HepG2 (cell line): ENCODE measurements around the gene LAMB4. TPM values are rescaled to one million over a fixed set of nuclear protein-coding genes. Genes with fewer than 3 reads are reported as not detected.

Experiments
- ATAC-seq: fragments of 200-7000 bp; cut with Tn5 transposase; 3 replicates; pipeline ENCODE4 v1.9.1; 2020; ENCODE audit warnings: mild to moderate bottlenecking, moderate library complexity
- BruUV-seq: library from RNA; stranded (reverse); fragments of 400-500 nt; replicated peaks from 2 replicates; lab custom pipeline; 2021; lab: Mats Ljungman, UMichigan
- CTCF ChIA-PET: fragments of 300-600 bp; formaldehyde crosslinking; extraction: SDS; loops from one replicate; lab custom pipeline; 2021; ENCODE audit warnings: low total read pairs, inconsistent platforms, low intra/inter-chr PET ratio; lab: Yijun Ruan, JAX
- POLR2A ChIA-PET: fragments of 350-600 bp; sonication (Branson Sonifier 250); formaldehyde crosslinking; loops from one replicate; lab custom pipeline; 2020; ENCODE audit warnings: antibody characterized with exemption, inconsistent platforms; lab: Yijun Ruan, JAX
- DNase-seq: peaks from one replicate; pipeline ENCODE4 v3.0.0-alpha.2; 2015; ENCODE audit warnings: low spot score
- FAIRE-seq: peaks from 3 replicates; lab custom pipeline; 2011; peaks lifted over from hg19 to GRCh38; lab: Jason Lieb, UNC
- H2AFZ ChIP-seq: one replicate; pipeline ENCODE4 v1.6.1; 2011; ENCODE audit warnings: low read length, inconsistent platforms
- H3K27ac ChIP-seq: fragments of 300-600 bp; 3 replicates; pipeline ENCODE4 v1.8.0; 2011; ENCODE audit warnings: mixed run types, mild to moderate bottlenecking, mixed read lengths, low read length, inconsistent platforms; ENCODE audit not compliant: insufficient read depth; ENCODE audit errors: extremely low read length
- H3K27me3 ChIP-seq, 2 experiments: fragments of 200-600 bp in 1 of 2; 2 replicates in 1 of 2; 3 replicates in 1 of 2; pipeline versions ENCODE4 v1.6.0 to v1.8.0; 2011; ENCODE audit warnings: low read length in 2 of 2, mild to moderate bottlenecking in 2 of 2, moderate library complexity in 2 of 2, inconsistent platforms in 1 of 2; ENCODE audit not compliant: insufficient read depth in 2 of 2, control insufficient read depth in 1 of 2
- H3K36me3 ChIP-seq, 2 experiments: fragments of 200-600 bp in 1 of 2; replicated peaks in 1 of 2; 2 replicates in 1 of 2; 3 replicates in 1 of 2; pipeline versions ENCODE4 v1.5.1 to v1.8.0; 2011; ENCODE audit warnings: low read length in 2 of 2, inconsistent platforms in 1 of 2; ENCODE audit not compliant: insufficient read depth in 2 of 2, control insufficient read depth in 1 of 2
- H3K4me1 ChIP-seq: 2 replicates; pipeline ENCODE4 v1.5.1; 2012; ENCODE audit warnings: low read length, inconsistent platforms; ENCODE audit not compliant: insufficient read depth
- H3K4me2 ChIP-seq: 2 replicates; pipeline ENCODE4 v1.6.0; 2011; ENCODE audit warnings: low read depth, low read length, inconsistent platforms
- H3K4me3 ChIP-seq, 3 experiments: fragments of 200-600 bp in 1 of 3; sonication (generic), shearing (Covaris generic) in 1 of 3; replicated peaks in 1 of 3; 2 replicates each; pipeline ENCODE4 v1.5.1; 2011 to 2016; ENCODE audit warnings: low read length in 3 of 3, inconsistent platforms in 2 of 3, low read depth in 2 of 3, mild to moderate bottlenecking in 2 of 3, control low read depth in 1 of 3, mixed read lengths in 1 of 3; ENCODE audit not compliant: insufficient read depth in 1 of 3
- H3K79me2 ChIP-seq: one replicate; pipeline ENCODE4 v1.6.1; 2011; ENCODE audit warnings: low read length, inconsistent platforms; ENCODE audit not compliant: insufficient read depth
- H3K9ac ChIP-seq: 2 replicates; pipeline ENCODE4 v1.6.0; 2011; ENCODE audit warnings: mild to moderate bottlenecking, low read depth, low read length, inconsistent platforms; ENCODE audit not compliant: insufficient read depth
- H3K9me3 ChIP-seq: 2 replicates; pipeline ENCODE4 v1.5.1; 2012; ENCODE audit warnings: mild to moderate bottlenecking, low read length
- H4K20me1 ChIP-seq: 2 replicates; pipeline ENCODE4 v1.6.0; 2011; ENCODE audit warnings: inconsistent platforms, mild to moderate bottlenecking, low read length, moderate library complexity; ENCODE audit not compliant: insufficient read depth
- AFF4 ChIP-seq: sonication (generic); formaldehyde crosslinking; IDR thresholded peaks from 2 replicates; pipeline ENCODE4 v1.4.0; 2020; ENCODE audit warnings: missing genetic modification reagents
- ATF7 ChIP-seq, 2 experiments: fragments of 450-650 bp in 1 of 2; sonication (generic) in 1 of 2; formaldehyde crosslinking in 1 of 2; IDR thresholded peaks; 2 replicates each; pipeline versions ENCODE4 v1.4.0 to v1.6.1; 2016 to 2020; ENCODE audit warnings: antibody characterized with exemption in 1 of 2, mild to moderate bottlenecking in 1 of 2, missing genetic modification reagents in 1 of 2
- CSRNP1 ChIP-seq: sonication (generic); formaldehyde crosslinking; IDR thresholded peaks from 2 replicates; pipeline ENCODE4 v1.8.1; 2023; ENCODE audit warnings: mild to moderate bottlenecking, missing genetic modification reagents
- HOMEZ ChIP-seq: IDR thresholded peaks from 2 replicates; pipeline ENCODE4 v1.6.1; 2016; ENCODE audit warnings: low read depth
- ISX ChIP-seq: sonication (generic); formaldehyde crosslinking; conservative IDR thresholded peaks from 2 replicates; pipeline ENCODE4 v1.5.0; 2020; ENCODE audit warnings: missing genetic modification reagents
- NCOR1 ChIP-seq: fragments of 200-600 bp; sonication (generic); IDR thresholded peaks from 2 replicates; pipeline ENCODE4 v1.7.0; 2017; ENCODE audit warnings: antibody characterized with exemption, low read length, borderline replicate concordance
- ZBTB33 ChIP-seq: sonication (generic); formaldehyde crosslinking; IDR thresholded peaks from 2 replicates; pipeline ENCODE4 v1.4.0; 2020; ENCODE audit warnings: missing genetic modification reagents
- ZNF124 ChIP-seq: sonication (generic); formaldehyde crosslinking; IDR thresholded peaks from 2 replicates; pipeline ENCODE4 v1.4.0; 2020; ENCODE audit warnings: missing genetic modification reagents
- ZNF770 ChIP-seq: sonication (generic); formaldehyde crosslinking; IDR thresholded peaks from 2 replicates; pipeline ENCODE4 v1.5.0; 2020; ENCODE audit warnings: mild to moderate bottlenecking, missing genetic modification reagents
- WGBS: methylation state at CpG from one replicate; pipeline ENCODE4 v1.1.6; 2017; ENCODE audit warnings: low lambda C conversion rate; 5-methylcytosine and 5-hydroxymethylcytosine counted together
- in situ Hi-C: cut with HindIII; loops from 2 replicates; pipeline ENCODE4 v1.10.0; 2017; ENCODE audit warnings: low pct_unique_long_range_greater_than_20kb; ENCODE audit not compliant: extremely low pct_ligation_motif_present
- intact Hi-C: fragments of 100-400 bp; cut with micrococcal nuclease; formaldehyde crosslinking; loops from one replicate; pipeline ENCODE4 v1.10.0; 2022; ENCODE audit not compliant: unreplicated experiment
- polyA plus RNA-seq, 8 experiments: library from polyadenylated mRNA; depleted of rRNA in 3 of 8; stranded (reverse) in 7 of 8; unstranded in 1 of 8; fragments of >200 nt; fragmentation: Illumina TruSeq in 4 of 8; extraction: Trizol in 4 of 8; gene quantifications; 2 replicates each; pipeline versions ENCODE4 v1.2.1 to v1.2.3, GENCODE V29; 2011 to 2016; ENCODE audit warnings: low read depth in 4 of 8, missing spikeins in 1 of 8, mixed read lengths in 1 of 8; ENCODE audit not compliant: insufficient read depth in 1 of 8
- total RNA-seq, 5 experiments: library from RNA; depleted of rRNA; stranded (reverse); fragments of >200 nt; fragmentation: Illumina TruSeq; extraction: Trizol; gene quantifications; 2 replicates each; pipeline ENCODE4 v1.2.3, GENCODE V29; 2016; ENCODE audit warnings: low read depth in 1 of 5

The LAMB4 gene
- total and polyA plus RNA-seq, 2 of the 13 experiments (the other 11 are each of a cell fraction or from before 2014, with no cell fraction given): 0.05 TPM; not detected in 1

GRCh38 chr7:108046952-108047506 lies 83.1 kb downstream of the LAMB4 start (continued):
- TF ChIP-seq ISX (CRISPR knock-in tag) (no peak), ZNF770 (CRISPR knock-in tag) (no peak), ZNF124 (CRISPR knock-in tag) (no peak)
- TF ChIP-seq, all 625 proteins: peak for 0

GRCh38 chr7:108045669-108046068 lies 84.5 kb downstream of the LAMB4 start:
- intact Hi-C loops (no loop called here), in situ Hi-C loops (no loop called here)
- H3K9me3 ChIP-seq: no peaks in the 10 kb centered on the region
- no peaks in the 10 kb centered on the region for H3K36me3 ChIP-seq
- H3K4me1 ChIP-seq: peaks cover 14% of the 10 kb centered on the region
- ATAC-seq (no peak), DNase-seq (peak; percentile 15), FAIRE-seq (no peak)
- H3K27ac ChIP-seq: no peak overlapping the region
- 16% methylated on average over 1 of the region's 1 CpG for WGBS
- ChIA-PET POLR2A (no interaction called here), CTCF (no interaction called here)
- H3K4me2 ChIP-seq: no peak overlapping the region
- no peaks in the 10 kb centered on the region for H4K20me1 ChIP-seq
- no peak overlapping the region for H3K4me3 ChIP-seq
- no peak overlapping the region for H2AFZ ChIP-seq
- BruUV-seq: no TSS peak
- no peak overlapping the region for H3K9ac ChIP-seq
- no peaks in the 10 kb centered on the region for H3K27me3 ChIP-seq
- H3K79me2 ChIP-seq: no peaks in the 10 kb centered on the region
- no peak for TF ChIP-seq HOMEZ (CRISPR knock-in tag)
- no peak for TF ChIP-seq AFF4
- no peak for TF ChIP-seq CSRNP1 (CRISPR knock-in tag)
- TF ChIP-seq NCOR1: no peak
- TF ChIP-seq ZBTB33 (CRISPR knock-in tag): no peak
- no peak for TF ChIP-seq ATF7 (IDR thresholded peaks at IDR 0.05)
- no peak for TF ChIP-seq ATF7 (CRISPR knock-in tag; IDR thresholded peaks at IDR 0.05)
